ENCODE data around the gene ARAF. TPM values are rescaled to one million over a fixed set of nuclear protein-coding genes. Genes with fewer than 3 reads are reported as not detected.

Gene ARAF
- total and polyA plus RNA-seq, 2 donors (not counting 3 experiments of a cell fraction or from before 2014, with no cell fraction given): 62.7 to 69.5 TPM

- Histone ChIP-seq H2AFZ (ENCODE audit: low read depth, low read length) (no peak overlapping the region), H3K9me1 (replicated peaks; ENCODE audit: control insufficient read depth, extremely low read depth, insufficient read depth, low read length) (no peaks in the 10 kb centered on the region), H3K79me2 (ENCODE audit: control insufficient read depth, insufficient read depth, low read length) (no peaks in the 10 kb centered on the region), H3K27me3 (ENCODE audit: control insufficient read depth in 2 of 2, insufficient read depth in 2 of 2, low read length in 2 of 2) (peaks cover 0 to 7% of the 10 kb centered on the region in 2 experiments), H3K4me1 (ENCODE audit: control insufficient read depth, extremely low read depth, insufficient read depth, low read length) (no peaks in the 10 kb centered on the region), H3K9me3 (replicated peaks; ENCODE audit: control insufficient read depth, insufficient read depth, low read length) (no peaks in the 10 kb centered on the region), H4K20me1 (replicated peaks; ENCODE audit: control insufficient read depth, extremely low read depth, insufficient read depth, low read length) (no peaks in the 10 kb centered on the region), H3K4me2 (ENCODE audit: insufficient read depth, low read length) (no peak overlapping the region), H3K36me3 (ENCODE audit: control insufficient read depth in 2 of 2, extremely low read depth in 1 of 2, insufficient read depth in 2 of 2, low read length in 2 of 2) (no peaks in the 10 kb centered on the region), H3K9ac (replicated peaks; ENCODE audit: extremely low read depth, insufficient read depth, low read length) (no peak overlapping the region), H3K27ac (ENCODE audit: insufficient read depth, low read depth, low read length) (no peak overlapping the region), H3K4me3 (replicated peaks in 1 of 3; ENCODE audit: insufficient read depth in 1 of 3, low read depth in 1 of 3, low read length in 3 of 3) (no peak overlapping the region)
- TF ChIP-seq POLR2AphosphoS5 (IDR thresholded peaks at IDR 0.05; ENCODE audit: insufficient read depth, low read depth, low read length) (no peak), EZH2 (IDR thresholded peaks at IDR 0.05; ENCODE audit: borderline replicate concordance, low read depth, low read length, severe bottlenecking) (no peak)
- dilution Hi-C loops (cut with MboI; ENCODE audit: extremely low pct_ligation_motif_present, low sequenced_read_pairs) (no loop called here), intact Hi-C loops (cut with micrococcal nuclease) (no loop called here)
- no TSS peak for BruUV-seq (replicated peaks)
- DNase-seq (ENCODE audit: low read depth, low spot score) (no peak), FAIRE-seq (no peak)
- ChIA-PET POLR2A (no interaction called here), CTCF (no interaction called here)
Measured at GRCh38 chrX:47605024-47605423, 44.0 kb downstream of the ARAF start.

GRCh38 chrX:47607091-47607490 is 46.1 kb downstream of the ARAF start:
- no peak for TF ChIP-seq POLR2AphosphoS5 (IDR thresholded peaks at IDR 0.05; ENCODE audit: insufficient read depth, low read depth, low read length)
- no peak for TF ChIP-seq EZH2 (IDR thresholded peaks at IDR 0.05; ENCODE audit: borderline replicate concordance, low read depth, low read length, severe bottlenecking)
- no peak for TF ChIP-seq MYC (IDR thresholded peaks at IDR 0.05; ENCODE audit: low read depth, low read length)
- TF ChIP-seq POLR2A (IDR thresholded peaks at IDR 0.05; ENCODE audit: low read depth, low read length): no peak
- TF ChIP-seq GATA2 (IDR thresholded peaks at IDR 0.05; ENCODE audit: insufficient read depth, insufficient read length, low read depth, low read length): no peak
- no peak for TF ChIP-seq FOS (IDR thresholded peaks at IDR 0.05; ENCODE audit: borderline replicate concordance, insufficient read depth, low read length)
- TF ChIP-seq MAX (IDR thresholded peaks at IDR 0.05; ENCODE audit: insufficient read depth, insufficient read length): no peak
- no peak for TF ChIP-seq CTCF (IDR thresholded peaks at IDR 0.05; ENCODE audit: extremely low read depth in 1 of 2, insufficient read depth in 1 of 2, low read depth in 1 of 2, low read length in 2 of 2)
- TF ChIP-seq JUN (IDR thresholded peaks at IDR 0.05; ENCODE audit: borderline replicate concordance, insufficient read depth, insufficient read length, low read depth): no peak
- FAIRE-seq (no peak), DNase-seq (ENCODE audit: low read depth, low spot score) (no peak)
- no peaks in the 10 kb centered on the region for H3K79me2 ChIP-seq (ENCODE audit: control insufficient read depth, insufficient read depth, low read length)
- peaks cover 0 to 5% of the 10 kb centered on the region in 2 experiments for H3K27me3 ChIP-seq (ENCODE audit: control insufficient read depth in 2 of 2, insufficient read depth in 2 of 2, low read length in 2 of 2)
- intact Hi-C loops (cut with micrococcal nuclease) (no loop called here), dilution Hi-C loops (cut with MboI; ENCODE audit: extremely low pct_ligation_motif_present, low sequenced_read_pairs) (no loop called here)
- H2AFZ ChIP-seq (ENCODE audit: low read depth, low read length): no peak overlapping the region
- BruUV-seq (replicated peaks): no TSS peak
- H3K4me2 ChIP-seq (ENCODE audit: insufficient read depth, low read length): no peak overlapping the region
- no peak overlapping the region for H3K4me3 ChIP-seq (replicated peaks in 1 of 3; ENCODE audit: insufficient read depth in 1 of 3, low read depth in 1 of 3, low read length in 3 of 3)
- ChIA-PET POLR2A (no interaction called here), CTCF (no interaction called here)
- no peaks in the 10 kb centered on the region for H3K36me3 ChIP-seq (ENCODE audit: control insufficient read depth in 2 of 2, extremely low read depth in 1 of 2, insufficient read depth in 2 of 2, low read length in 2 of 2)
- H3K4me1 ChIP-seq (ENCODE audit: control insufficient read depth, extremely low read depth, insufficient read depth, low read length): no peaks in the 10 kb centered on the region
- H4K20me1 ChIP-seq (replicated peaks; ENCODE audit: control insufficient read depth, extremely low read depth, insufficient read depth, low read length): no peaks in the 10 kb centered on the region
- no peak overlapping the region for H3K27ac ChIP-seq (ENCODE audit: insufficient read depth, low read depth, low read length)
- no peaks in the 10 kb centered on the region for H3K9me3 ChIP-seq (replicated peaks; ENCODE audit: control insufficient read depth, insufficient read depth, low read length)
- no peaks in the 10 kb centered on the region for H3K9me1 ChIP-seq (replicated peaks; ENCODE audit: control insufficient read depth, extremely low read depth, insufficient read depth, low read length)
- no peak overlapping the region for H3K9ac ChIP-seq (replicated peaks; ENCODE audit: extremely low read depth, insufficient read depth, low read length)

All from endothelial cell of umbilical vein (primary cell).